ENCODE results near the gene SMIM29. TPM values are rescaled to one million over a fixed set of nuclear protein-coding genes. Genes with fewer than 3 reads are reported as not detected.

SMIM29 gene
- total RNA-seq, 1 donor from 2014 or later, result 22.6 TPM

- DNase-seq (ENCODE audit: low read depth in 2 of 2), result no peak
Observed at GRCh38 chr6:34226731-34227586, 21.8 kb downstream of the SMIM29 start.

- no peak for DNase-seq (ENCODE audit: low read depth in 2 of 2)
Observed at GRCh38 chr6:34226066-34226465, 22.7 kb downstream of the SMIM29 start.

- no peak for DNase-seq (ENCODE audit: low read depth in 2 of 2)
Observed at GRCh38 chr6:34225551-34225950, 23.3 kb downstream of the SMIM29 start.

- peak; percentile 98 for DNase-seq (ENCODE audit: low read depth in 2 of 2)
Observed at GRCh38 chr6:34223956-34224940, 24.6 kb downstream of the SMIM29 start.

GRCh38 chr6:34223381-34223955, 25.3 kb downstream of the SMIM29 start:
- DNase-seq (ENCODE audit: low read depth in 2 of 2), result peak in 1 of 2 donors; percentile 28

GRCh38 chr6:34218691-34219090, 30.1 kb downstream of the SMIM29 start:
- DNase-seq (ENCODE audit: low read depth in 2 of 2), result no peak

- no peak for DNase-seq (ENCODE audit: low read depth in 2 of 2)
Observed at GRCh38 chr6:34213772-34214171, 35.0 kb downstream of the SMIM29 start.

GRCh38 chr6:34207695-34208443, 40.9 kb downstream of the SMIM29 start:
- no peak for DNase-seq (ENCODE audit: low read depth in 2 of 2)

- no peak for DNase-seq (ENCODE audit: low read depth in 2 of 2)
Observed at GRCh38 chr6:34206726-34207125, 42.1 kb downstream of the SMIM29 start.

- DNase-seq (ENCODE audit: low read depth in 2 of 2), result no peak
Observed at GRCh38 chr6:34205916-34206315, 42.9 kb downstream of the SMIM29 start.

GRCh38 chr6:34205466-34205865, 43.3 kb downstream of the SMIM29 start:
- peak in 1 of 2 donors; percentile 33 for DNase-seq (ENCODE audit: low read depth in 2 of 2)

GRCh38 chr6:34204693-34205092, 44.1 kb downstream of the SMIM29 start:
- DNase-seq (ENCODE audit: low read depth in 2 of 2), result no peak

GRCh38 chr6:34202329-34203201, 46.2 kb downstream of the SMIM29 start:
- DNase-seq (ENCODE audit: low read depth in 2 of 2), result no peak

GRCh38 chr6:34201455-34202107, 47.2 kb downstream of the SMIM29 start:
- no peak for DNase-seq (ENCODE audit: low read depth in 2 of 2)

- DNase-seq (ENCODE audit: low read depth in 2 of 2), result no peak
Observed at GRCh38 chr6:34200340-34200971, 48.4 kb downstream of the SMIM29 start.

GRCh38 chr6:34196833-34197195, 52.0 kb downstream of the SMIM29 start:
- no peak for DNase-seq (ENCODE audit: low read depth in 2 of 2)

All from lung microvascular endothelial cell (primary cell).